ENCODE data around the gene DYRK1A.

Gene DYRK1A

DNA sequence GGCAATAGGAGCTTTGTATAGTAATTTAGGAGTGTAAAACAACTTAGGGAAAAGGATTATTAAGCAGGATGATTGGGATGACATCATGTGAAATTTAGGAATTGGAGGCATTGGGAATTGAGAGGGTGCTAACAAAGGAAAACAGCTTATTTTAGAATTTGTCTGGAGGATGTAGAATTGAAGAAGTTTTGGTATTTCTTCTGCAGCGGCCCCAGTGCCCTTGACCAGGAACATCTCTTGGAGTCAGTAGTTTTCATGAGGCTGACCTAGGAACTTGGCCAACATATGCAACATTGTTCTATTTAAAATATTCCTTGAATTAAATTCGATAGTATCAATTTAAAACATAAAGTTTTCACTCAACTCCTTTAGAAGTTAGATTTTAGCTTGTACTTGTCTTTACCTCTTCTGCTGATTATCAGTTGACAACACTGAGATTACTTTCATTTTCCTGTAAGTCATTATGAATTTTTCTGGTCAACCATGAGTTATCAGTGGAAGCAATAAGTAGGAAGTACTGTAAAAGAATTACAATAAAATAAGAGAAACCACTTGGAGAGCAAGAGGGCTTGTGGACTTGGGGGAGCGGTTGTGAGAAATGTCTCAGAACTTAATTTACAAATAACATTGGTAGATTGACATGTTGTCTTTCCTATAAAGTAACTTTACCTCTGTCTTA lies 52.8 kb downstream of the DYRK1A start:
- no peak for DNase-seq (ENCODE audit: low read depth)

- no peak for DNase-seq (ENCODE audit: low read depth)
These were observed 54.7 kb downstream of the DYRK1A start for GRCh38 chr21:37421306-37421705.

DNA sequence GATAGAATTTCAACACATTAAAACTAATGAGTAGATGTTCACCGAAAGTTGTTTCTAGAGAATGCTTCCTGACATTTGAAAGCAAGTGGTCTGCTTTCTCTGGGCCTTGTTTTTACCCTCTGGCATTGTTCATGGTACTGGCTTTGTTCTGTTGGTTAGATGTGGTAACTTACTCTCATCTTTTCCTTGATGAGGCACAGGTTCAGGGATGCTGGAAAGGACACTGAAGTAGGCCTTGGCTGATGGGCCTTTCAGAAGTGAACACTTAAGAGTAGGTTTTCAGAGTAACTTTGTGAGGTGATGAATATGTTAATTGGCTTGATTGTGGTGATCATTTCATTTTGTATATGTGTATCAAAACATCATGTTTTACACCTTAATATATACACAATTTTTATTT lies 55.8 kb downstream of the DYRK1A start:
- no peak for DNase-seq (ENCODE audit: low read depth)

- DNase-seq (ENCODE audit: low read depth): no peak
These were observed 56.5 kb downstream of the DYRK1A start for GRCh38 chr21:37423103-37423502.

DNA sequence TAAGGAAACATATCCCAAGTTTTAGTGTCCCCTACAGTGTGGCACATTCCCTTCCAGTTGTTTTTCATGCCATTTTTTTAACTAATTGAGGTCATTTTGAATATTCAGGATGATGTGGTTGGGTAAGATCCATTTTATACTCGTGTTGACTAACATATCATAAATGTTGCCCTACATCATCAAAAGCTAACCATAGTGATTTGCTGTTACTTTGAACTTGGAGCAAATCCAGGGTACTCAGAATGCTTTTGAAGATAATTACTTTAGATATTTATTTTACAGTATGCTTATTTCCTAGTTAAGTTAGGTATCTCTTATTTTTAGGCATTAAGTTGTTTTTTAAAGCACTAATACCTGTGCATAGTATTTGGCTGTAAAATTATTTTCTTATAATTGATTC lies 57.8 kb downstream of the DYRK1A start:
- no peak for DNase-seq (ENCODE audit: low read depth)

GRCh38 chr21:37425001-37425400 lies 58.4 kb downstream of the DYRK1A start:
- no peak for DNase-seq (ENCODE audit: low read depth)

- no peak for DNase-seq (ENCODE audit: low read depth)
These were observed 59.1 kb downstream of the DYRK1A start for GRCh38 chr21:37425684-37426083.

DNA sequence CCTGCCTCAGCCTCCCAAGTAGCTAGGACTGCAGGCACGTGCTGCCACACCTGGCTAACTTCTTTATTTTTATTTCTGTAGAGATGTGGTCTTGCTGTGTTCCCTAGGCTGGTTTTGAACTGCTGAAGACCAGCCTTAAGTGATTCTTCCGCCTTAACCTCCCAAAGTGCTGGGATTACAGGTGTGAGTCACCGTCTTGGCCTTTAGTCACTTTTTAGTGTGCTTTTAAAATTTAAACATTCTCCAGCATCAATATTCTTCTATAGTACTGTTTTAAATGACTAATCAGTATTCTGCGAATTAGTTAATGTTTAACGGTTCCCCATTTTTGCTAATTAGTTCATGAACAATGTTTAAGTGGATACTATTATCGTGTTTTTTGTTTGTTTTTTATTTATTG lies 60.6 kb downstream of the DYRK1A start:
- DNase-seq (ENCODE audit: low read depth): no peak

DNA sequence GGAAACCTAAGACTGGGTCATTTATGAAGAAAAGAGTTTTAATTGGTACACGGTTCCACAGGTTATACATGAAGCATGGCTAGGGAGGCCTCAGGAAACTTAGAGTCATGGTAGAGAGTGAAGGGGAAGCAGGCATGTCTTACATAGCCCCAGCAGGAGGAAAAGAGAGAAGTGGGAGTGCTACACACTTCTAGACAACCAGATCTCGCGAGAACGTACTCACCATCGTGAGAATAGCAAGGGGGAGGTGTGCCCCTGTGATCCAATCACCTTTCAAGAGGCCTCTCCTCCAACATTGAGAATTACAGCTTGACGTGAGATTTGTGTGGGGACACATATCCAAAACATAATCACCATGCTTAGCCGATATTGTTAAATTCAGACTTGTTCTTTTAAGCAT lies 62.8 kb downstream of the DYRK1A start:
- no peak for DNase-seq (ENCODE audit: low read depth)

DNA sequence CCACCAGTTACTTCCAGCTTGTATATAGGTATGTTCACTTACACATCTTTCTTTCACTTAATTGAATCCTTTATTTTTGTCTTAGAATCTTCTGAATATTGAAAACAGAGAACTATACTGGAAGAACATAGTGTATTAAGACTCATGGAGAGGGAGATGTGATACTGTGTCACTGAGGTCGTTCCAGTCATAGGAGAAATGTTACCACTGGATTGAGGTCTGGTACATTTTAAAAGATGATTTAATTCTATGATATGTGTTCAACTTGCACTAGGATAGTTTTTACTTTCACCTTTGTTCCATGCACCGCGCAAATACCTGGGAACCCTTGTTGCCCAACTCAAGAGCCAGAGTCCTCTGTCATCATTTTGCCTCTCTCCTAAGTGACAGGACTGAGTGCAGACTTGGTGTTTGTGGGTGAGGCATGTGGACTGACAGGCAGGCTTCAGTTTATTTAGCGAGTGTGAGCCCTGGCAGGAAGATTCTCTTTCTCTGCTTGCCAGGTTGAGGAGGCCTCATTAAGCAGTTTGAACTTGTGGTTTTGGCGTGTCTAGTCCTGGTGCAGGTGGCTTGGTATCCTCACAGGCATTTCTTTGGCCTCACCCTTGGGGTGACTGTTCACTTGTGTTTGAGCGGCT lies 63.7 kb downstream of the DYRK1A start:
- no peak for DNase-seq (ENCODE audit: low read depth)

- no peak for DNase-seq (ENCODE audit: low read depth)
These were observed 64.7 kb downstream of the DYRK1A start for GRCh38 chr21:37431243-37431642.

GRCh38 chr21:37432710-37433455 lies 66.3 kb downstream of the DYRK1A start:
- no peak for DNase-seq (ENCODE audit: low read depth)

- no peak for DNase-seq (ENCODE audit: low read depth)
These were observed 66.9 kb downstream of the DYRK1A start for GRCh38 chr21:37433456-37433840.

- no peak for DNase-seq (ENCODE audit: low read depth)
These were observed 68.5 kb downstream of the DYRK1A start for GRCh38 chr21:37435120-37435519.

GRCh38 chr21:37435711-37436110 lies 69.1 kb downstream of the DYRK1A start:
- DNase-seq (ENCODE audit: low read depth): no peak

DNA sequence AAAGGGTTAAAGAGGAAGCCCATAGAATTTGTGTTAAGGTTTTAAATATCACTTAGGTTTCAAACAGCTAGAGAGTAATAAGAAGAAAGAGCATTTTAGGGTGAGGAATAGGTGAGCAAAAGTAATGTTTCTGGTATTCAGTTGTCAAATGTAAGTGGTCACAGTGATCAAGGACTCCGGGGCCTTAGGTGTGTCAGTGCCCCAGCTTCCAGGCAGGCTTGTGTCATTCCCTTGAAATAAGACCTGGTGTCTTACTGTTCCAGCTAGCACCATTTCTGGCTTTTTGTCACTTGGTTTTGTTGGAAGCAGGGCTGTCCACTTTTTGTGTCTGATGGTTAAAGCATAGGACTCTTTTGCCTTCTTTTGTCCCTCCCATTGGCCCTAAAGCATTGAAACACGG lies 69.6 kb downstream of the DYRK1A start:
- no peak for DNase-seq (ENCODE audit: low read depth)

DNA sequence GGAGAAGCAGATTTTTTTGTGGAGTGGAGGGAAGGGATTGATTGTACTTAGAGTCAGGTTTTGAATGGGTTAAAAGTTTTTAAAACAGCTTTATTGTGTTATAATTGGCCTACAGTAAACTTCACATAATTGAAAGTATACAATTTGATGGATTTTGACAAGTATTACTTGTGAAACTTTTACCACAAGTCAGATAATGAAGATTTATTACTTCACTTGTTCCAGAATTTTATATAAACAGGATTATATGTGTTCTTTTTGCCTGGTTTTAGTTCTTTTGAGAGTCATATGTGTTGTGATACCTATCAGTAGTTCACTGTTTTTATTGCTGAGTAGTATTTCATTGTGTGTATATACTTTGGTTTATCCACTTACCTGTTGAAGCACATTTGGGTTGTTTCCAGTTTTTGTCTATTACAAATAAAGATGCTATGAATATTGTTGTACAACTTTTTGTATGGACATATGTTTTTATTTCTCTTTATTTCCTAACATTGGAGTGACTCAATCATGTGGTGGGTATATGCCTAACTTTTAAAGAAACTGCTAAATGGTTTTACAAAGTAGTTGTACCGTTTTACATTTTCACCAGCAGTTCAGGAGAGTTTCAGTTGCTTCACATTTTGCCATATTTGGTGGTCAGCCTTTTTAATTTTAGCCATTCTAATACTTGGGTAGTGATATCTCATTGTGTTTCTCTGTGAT lies 71.0 kb downstream of the DYRK1A start:
- DNase-seq (ENCODE audit: low read depth): no peak

- DNase-seq (ENCODE audit: low read depth): no peak
These were observed 77.1 kb downstream of the DYRK1A start for GRCh38 chr21:37443683-37444082.

GRCh38 chr21:37445228-37445627 lies 78.7 kb downstream of the DYRK1A start:
- no peak for DNase-seq (ENCODE audit: low read depth)

- no peak for DNase-seq (ENCODE audit: low read depth)
These were observed 80.0 kb downstream of the DYRK1A start for GRCh38 chr21:37446552-37446951.

- DNase-seq (ENCODE audit: low read depth): no peak
These were observed 80.8 kb downstream of the DYRK1A start for GRCh38 chr21:37447288-37447936.

DNA sequence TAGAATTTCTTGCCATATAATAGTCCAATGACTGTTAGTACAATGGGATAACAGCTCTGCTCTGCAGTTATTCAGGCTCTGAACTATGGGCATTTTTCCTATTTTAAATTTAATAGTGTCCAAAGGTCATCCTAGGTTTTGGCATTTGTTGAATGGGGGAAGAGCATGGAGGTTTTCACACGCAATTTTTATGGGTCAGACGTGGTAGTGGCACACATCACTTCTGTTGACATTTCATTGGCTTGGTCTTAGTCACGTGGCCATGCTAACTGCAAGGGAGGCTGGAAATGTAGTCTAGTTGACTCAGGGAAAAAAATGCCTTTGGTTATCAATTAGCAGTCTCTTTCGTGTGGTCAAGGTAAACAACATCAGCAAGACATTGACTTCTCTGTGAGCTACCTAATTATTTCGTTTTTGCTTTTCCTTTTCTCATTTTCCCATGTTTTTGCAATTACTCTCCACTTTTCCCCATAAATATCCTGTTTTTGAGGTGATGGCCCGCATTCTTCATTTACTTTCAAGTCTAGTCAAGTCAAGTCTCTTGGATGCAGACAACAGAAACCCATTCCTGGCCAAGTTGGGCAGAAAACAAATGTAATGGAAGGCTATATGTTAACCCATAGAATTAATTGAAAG lies 82.8 kb downstream of the DYRK1A start:
- no peak for DNase-seq (ENCODE audit: low read depth)

Data from HS-5 (cell line).